ENCODE data around the gene BAZ2B.
"Not testable (repeated sequence)": the region's sequence is repeated elsewhere in the genome, so short reads cannot be mapped to it uniquely, and the experiment has no call there.

The BAZ2B gene

DNA sequence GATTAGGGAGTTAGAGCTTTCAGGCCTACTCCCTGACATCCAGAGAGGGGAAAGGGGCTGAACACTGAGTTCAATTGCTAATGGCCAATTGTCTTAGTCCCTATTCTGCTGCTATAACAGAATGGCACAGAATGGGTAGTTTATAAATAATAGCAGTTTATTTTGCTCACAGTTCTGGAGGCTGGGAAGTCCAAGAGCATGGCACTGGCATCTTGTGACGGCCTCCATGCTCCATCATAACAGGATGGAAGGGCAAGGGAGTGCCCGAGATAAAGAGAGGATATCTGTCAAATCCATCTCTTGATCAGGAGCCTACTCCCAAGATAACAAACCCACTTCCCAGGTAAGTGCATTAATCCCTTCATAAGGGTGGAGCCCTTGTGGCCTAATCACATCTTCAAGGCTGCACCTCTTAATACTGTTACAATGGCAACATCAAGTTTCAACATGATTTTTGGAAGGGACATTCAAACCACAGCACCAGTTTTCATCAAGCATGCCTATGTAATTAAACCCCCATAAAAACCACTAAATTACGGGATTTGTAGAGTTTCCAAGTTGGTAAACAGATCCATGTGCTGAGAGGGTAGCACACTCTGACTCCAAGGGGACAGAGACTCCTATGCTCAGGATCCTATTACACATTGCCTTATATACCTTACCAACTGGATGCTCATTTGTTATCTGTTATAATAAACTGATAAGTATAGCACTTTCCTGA, 44.6 kb downstream of the BAZ2B start:
- DNase-seq, result no peak

DNA sequence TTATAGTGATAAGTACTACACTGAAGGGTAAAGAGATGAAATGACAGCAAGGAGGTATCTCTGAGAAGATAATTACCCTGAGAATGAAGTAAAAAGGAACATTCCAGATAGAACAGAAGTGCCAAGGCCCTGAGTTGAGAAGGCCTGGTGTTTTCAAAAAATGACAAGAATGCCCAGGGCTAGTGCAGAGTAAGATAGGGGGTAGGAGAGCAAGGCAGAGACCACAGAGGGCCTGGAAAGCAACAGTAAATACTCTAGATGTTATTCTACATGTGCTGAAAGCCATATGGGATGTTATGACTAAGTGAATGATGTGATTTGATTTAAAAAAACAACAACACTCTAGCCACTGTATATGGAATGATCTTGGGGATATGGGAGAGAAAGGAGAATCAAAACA, 52.3 kb downstream of the BAZ2B start:
- DNase-seq, result no peak

DNA sequence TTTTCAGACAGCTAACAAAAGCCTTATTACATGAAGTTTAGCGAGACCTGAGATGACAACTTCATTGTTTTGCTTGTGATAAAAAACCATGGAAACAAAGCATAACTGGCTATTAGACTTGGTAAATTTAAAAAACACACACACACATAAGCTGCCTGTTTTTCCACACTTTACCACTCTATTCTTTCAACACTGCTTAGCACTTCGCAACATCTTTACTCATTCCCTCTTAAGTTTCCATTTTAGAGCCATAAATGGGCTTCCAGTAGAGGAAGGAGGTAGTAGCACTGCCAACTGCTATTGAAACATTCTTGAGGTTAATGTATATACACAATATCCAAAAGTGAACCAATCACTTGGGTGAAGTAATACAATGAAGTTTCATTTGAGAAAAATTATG, 54.1 kb downstream of the BAZ2B start:
- DNase-seq, result no peak

DNA sequence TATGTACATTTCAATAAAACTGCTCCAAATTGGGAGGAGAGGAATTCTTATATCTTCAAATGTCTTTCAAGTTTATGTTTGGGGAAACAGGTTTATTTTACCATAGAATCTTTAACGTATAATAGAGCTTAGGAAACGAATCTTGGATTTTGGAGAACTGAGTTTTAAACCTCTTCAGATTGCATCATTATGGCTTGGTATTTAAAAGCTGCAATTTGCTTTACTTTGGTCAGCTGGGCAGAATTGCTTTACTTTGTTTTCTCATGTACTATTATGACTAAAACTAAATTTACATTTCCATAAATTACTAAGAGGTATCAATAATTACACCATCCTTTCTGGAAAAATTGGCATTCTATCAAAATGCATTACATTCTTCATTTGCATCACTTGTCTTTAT, 54.6 kb downstream of the BAZ2B start:
- no peak for DNase-seq

DNA sequence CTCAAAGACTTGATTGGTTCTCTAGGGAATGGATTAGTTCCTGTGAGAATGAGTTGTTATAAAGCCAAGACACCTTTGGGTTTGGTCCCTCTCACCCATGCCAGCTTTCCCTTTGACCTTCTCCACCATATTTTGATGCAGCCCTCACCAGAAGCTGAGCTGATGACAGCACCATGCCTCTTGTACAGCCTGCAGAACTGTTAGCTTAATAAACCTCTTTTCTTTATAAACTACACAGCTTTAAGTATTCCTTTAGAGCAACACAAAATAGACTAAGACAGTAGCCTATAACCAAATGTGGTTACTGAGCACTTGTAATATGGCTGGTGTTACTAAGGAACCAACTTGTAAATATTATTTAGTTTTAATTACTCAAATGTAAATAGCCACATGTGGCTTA, 55.1 kb downstream of the BAZ2B start:
- no peak for DNase-seq

DNA sequence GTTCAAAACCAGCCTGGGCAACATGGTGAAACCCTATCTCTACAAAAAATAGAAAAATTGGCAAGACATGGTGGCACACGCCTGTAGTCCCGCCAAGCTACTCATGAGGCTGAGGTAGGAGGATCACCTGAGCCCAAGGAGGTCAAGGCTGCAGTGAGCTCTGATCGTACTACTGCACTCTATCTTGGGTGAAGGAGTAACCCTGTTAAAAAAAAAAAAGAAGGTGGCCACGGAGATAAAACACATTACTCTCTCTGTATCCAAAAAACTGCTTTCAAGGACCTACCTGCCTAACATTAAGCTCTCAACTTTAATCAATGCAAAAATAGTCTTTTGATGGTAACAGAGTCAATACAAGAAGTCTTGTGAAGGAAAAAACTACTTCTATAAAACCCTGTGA, 57.3 kb downstream of the BAZ2B start:
- DNase-seq, result no peak

DNA sequence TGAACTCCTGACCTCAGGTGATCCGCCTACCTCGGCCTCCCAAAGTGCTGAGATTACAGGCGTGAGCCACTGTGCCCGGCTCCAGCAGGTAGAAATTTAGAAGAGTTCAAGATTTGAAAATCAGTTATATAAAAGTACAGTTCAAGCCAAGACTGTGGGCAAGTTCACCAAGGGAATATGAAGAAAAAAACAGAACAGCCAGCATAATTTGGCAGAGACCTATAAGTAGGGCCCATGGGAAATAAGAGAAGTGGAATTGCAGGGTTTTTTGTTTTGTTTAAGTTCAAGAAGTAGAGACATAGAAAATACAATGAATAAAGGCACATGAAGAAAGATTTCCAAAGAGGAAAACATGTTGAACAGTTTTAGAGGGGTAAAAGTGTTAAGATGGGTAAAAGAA, 57.9 kb downstream of the BAZ2B start:
- DNase-seq, result no peak

DNA sequence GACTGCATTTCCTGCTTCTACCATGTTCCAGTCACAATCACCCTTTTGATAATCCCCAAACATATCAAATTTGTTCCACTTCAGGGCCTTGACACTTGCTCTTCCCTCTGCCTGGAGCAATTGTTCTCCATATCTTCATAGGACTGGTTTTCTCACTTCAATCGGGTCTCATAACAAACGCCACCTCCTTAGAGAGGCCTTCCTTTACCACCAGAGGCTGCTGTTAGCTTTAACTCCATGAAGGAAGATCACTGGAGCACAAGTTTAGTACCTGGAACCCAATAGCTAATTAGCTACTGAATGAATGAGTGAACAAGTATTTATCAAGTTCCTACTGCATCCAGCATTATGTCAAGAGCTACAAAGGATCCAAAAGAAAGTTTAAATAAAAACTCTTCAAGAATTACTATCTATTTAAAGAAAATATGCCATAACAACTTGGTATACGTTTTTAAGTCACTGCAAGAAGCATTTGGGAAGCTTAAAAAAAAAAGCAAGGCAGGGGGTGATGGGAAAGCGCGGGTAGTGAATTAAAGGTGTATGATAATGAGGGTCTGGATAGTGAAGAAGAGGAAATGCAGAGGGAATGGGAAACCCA, 58.8 kb downstream of the BAZ2B start:
- DNase-seq, result no peak

DNA sequence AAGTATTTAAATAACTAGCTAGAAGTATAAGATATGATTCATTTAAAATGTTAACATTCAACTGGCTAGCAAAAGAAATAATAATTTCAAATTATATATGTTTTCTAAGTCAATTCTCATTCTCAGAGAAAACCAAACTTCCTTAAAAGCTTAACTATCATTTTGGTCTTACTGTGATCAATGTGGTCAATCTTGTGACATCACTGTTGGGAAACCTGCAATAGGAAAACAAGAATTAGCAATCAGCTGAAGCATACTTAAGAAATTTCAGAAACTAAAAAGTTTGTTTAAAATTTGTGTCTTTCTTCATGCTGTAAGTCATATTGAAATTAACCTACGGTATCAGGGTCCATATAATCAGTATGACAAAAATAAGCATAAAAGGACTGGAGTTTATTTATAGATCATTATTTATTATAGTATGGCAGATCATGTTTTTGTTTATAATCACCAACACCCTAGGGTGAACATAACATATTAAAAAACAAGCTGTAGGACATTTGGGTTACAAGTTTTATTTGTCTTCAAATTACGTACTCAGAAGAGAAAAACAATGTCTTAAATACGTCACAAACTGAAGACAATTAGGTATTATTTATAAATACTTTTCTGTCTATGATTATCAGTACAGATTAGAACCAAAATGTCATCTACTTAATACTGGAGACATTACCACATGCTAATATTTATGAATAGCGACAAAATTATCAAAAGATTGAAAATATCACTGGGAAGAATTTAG, 60.5 kb downstream of the BAZ2B start:
- no peak for DNase-seq

DNA sequence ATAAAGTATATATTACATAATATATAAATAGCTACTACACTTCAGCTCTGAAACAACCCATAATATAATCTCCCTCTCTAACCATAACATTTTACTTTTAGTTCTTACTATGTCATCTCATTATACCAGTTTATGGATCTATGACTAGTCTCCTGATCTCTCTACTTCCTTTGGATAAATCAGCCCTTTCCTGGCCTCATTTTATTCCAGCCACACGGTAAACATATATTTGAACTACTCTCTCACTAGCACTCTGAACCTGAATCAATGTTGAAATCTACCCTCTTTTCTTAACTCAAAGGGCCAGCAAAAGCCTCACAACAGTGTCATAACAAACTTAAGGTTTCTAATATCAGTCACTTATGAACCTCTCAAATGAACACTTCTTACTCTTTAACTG, 62.6 kb downstream of the BAZ2B start:
- no peak for DNase-seq

DNA sequence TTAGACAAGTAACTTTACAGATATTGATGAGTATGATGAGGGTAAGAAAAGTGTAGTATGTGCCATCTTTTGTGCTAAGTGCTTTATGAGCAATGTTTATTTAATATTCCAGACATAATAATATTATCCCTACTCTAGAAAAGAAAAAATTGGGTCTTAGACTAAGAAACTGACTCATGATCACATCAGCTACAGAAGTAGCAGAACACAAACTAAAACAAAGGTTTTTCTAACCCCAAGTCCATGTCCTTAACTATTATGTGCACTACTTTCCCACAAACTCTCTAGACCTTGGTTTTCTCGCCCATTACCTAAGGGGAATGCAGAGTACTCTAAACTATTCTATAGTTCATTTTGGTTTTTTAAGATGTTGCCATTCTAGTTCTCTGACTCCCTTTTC, 64.5 kb downstream of the BAZ2B start:
- no peak for DNase-seq

DNA sequence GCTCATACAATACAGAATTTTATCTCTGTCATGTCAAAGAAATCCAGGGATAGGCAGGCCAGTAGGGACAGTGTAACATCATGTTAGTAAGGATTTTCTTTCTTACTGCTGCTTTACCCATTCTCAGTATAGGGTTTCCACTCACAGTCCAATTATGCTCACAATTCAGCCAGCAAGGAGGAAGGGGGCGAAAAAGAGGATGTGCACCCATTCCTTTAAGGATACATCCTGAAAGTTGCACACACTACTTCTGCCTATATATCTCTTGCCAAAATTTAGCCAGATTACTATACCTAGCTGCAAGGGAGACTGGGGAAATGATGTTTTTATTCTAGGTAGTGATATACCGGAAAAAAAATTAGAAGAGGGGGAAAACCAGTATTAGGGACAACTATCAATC, 66.1 kb downstream of the BAZ2B start:
- no peak for DNase-seq

DNA sequence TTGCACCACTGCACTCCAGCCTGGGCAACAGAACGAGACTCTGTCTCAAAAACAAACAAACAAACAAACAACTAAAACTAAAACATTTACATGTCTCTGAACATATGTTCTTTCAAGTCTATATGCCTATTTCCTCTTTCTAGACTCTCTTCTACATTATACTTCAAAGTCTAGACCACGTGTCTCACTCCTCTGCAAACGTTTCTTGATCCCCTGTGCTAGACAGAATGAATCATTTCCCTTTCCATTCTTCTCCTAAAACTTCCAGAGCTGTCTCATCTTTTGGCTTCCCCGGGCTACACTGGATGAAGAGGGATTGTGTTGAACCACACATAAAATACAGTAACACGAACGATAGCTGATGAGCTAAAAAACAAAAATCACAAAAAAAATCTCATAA, 67.1 kb downstream of the BAZ2B start:
- no peak for DNase-seq

DNA sequence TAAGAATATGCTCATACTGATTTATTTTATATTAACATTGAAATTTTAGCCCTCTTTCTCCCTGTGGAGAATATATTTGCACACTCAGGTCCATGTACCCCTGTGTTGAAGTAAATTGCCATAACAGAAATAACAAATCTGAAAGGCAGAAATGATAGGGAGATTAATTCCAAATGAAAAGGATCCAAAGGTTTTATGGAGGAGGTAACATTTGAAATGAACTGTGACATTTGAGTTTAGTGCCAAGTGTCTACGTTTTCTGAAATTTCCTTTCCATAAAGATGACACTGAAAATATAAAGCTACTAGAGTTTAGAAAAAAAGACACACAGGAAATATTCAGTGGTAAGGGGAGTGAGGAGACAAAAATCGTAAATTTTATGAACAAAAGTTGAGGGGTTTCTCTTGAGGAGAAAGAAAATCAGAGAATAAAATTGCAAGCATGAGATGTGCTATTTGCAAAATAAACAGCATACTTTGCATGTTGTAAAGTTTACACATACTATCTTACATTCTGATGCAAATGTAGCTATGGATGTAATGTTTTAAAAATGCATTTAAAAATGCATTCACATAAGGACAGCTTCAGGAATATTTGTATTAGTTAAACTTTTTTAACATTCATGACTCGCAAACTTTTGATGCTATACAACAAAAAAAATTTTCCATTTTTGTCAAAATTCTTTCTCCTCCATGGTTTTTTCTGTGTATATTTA, 69.5 kb downstream of the BAZ2B start:
- no peak for DNase-seq

DNA sequence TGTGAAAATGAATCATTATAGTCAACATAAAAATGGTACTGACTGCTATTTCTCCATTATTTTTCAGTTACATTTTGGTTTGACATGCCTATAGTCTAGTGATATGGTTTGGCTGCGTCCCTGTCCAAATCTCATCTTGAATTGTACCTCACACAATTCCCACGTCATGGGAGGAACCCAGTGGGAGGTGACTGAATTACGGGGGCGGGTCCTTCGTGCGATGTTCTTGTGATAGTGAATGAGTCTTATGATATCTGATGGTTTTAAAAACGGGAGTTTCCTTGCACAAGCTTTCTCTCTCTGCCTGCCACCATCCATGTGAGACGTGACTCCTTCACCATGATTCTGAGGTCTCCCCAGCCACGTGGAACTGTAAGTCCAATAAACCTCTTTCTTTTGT, 70.3 kb downstream of the BAZ2B start:
- DNase-seq, result no peak

DNA sequence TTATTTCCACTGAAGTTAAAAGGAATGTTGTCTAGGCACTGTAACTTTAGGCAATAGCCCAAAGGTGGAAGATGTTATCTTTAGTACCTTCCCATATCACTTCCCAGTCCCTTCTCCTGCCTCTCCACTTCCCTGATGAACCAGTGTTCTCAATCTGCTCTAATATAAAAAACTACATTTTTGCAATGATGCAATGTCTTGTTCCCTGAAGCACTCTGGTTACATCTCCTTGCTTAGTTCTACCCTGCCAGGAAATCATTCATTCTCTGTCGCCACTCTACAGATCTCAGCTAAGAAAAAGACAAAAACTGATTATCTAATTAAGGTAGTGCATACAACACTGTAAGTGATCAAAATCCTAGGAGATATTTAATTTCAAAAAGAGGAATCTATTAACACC, 71.3 kb downstream of the BAZ2B start:
- DNase-seq, result no peak

DNA sequence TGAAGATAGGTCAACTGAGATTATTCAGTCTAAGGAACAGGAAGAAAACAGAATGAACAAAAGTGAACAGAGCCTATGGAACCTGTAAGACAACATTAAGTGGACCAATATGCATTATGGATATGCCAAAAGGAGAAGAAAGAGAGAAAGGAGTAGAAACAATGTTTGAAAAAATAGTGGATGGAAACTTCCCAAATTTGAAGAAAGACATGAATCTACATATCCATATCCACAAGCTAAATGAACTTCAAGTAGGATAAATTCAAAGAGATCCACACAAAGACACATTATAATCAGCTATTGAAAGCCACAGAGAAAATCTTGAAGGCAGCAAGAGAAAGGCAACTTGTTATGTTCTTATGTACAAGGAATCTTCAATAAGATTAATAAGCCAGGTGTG, 74.2 kb downstream of the BAZ2B start:
- DNase-seq, result no peak

DNA sequence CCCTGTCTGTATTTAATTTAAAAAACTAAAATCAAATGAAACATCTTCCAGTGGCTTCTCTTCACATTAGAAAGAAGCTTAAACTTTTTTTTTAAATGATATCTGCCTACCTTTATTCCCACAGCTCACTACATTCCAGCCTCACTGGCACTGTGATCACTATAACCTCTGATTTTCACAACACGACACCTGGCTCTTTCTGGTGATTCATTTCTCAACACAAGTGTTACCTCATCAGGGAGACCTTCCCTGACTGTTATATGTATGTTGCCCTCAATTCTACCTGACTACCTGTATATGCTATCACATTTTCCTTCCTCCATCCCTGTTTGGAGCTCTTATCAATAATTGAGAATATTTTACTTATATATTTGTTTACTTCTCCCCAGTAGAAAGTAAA, 76.6 kb downstream of the BAZ2B start:
- DNase-seq, result no peak

DNA sequence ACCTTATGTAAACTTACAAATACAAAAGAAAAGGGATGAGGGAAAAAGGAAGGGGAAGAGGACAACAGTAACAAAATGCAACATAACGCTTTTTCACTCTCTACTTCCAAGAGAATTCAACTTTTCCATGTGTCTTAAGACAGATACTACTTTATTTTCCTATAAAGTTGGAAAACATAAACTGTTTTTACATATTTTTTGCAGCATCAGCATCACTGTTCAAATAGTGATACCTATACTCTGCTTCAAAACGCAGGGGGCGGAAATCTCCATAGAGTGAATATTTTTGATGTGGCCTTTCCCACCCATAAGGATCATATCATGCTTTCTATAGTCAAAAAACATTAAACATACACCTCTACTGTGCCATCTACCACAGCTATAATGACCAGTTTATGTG, 77.5 kb downstream of the BAZ2B start:
- no peak for DNase-seq

DNA sequence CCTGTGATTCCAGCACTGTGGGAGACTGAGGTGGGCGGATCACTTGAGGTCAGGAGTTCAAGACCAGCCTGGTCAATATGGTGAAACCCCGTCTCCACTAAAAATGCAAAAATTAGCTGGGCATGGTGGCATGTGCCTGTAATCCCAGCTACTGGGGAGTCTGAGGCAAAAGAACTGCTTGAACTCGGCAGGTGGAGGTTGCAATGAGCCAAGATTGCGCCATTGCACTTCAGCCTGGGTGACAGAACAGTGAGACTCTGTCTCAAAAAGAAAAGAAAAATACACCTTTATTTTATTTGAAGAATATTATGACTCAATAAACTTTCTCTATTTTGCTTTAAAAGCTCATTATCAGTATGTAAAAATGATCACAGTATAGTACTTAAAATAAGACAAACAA, 81.1 kb downstream of the BAZ2B start:
- not testable (repeated sequence) for DNase-seq

DNA sequence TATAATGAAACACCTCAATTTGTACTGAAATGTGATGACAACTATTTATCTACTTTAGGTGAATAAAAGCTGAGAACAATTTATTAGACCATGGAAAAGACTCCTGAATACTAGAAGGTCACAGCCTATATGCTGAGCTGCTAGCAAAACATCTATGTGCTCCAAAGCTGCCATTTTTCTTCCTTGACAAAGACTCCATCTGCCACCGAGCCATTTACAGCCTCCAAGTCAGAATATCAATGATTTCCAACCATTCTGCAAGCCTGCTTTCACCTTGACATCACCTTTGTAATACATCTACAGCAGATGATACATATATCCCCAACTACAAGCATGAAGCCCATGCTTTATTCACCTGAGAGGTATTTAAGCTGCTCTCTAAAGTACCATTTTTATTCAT, 84.9 kb downstream of the BAZ2B start:
- no peak for DNase-seq

DNA sequence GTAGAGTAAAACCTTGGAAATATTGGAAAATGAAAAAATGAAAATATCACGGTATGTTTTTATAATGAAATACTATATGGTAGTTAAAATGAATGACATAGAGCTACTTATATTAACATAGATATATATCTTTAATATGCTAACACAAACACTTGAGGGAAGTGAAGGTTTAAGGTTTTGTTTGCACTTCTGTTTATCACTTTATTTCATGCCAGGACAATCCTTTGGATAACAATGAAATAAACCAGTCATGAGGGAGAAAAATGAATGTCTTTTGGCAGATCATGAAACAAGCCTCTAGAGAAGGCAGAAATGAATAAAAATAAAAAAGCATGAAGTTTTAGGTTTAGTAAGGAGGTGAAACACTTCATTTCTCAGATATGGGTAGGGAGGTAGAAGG, 89.9 kb downstream of the BAZ2B start:
- no peak for DNase-seq

DNA sequence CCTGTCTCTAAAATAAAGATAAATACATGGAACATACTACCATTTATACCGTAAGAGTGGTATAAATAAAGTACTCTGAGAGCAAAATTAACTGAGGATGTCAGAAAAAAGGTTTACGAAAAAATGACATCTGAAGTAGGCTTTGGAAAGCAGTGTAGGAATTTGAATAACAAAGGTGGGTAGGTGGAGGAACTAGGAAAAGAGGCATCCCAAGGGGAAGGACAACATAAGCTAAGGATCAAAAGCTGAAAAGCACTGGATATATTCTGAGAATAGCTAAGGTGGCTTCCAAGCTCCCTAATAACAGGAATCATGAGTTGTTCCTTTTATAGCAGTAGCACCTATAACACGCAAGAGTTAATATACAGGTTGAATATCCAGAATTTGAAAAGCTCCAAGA, 91.3 kb downstream of the BAZ2B start:
- DNase-seq, result no peak

DNA sequence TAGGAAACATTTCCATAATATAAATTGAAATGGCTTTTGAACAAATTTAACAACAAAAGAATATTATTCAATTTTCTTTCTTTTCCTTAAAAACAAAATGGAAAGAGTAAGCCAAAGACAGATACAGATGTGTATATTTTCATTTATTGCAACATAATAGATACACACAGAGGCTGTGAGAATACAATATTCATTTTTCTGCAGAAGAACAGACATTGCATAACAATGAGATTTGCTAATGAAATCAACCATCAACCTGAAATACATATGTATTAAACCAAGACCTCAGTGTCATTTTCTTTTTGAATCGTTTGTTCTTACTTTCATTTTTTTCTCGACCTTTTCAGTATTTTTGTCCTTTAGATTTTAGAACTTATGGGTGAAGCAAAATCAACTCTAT, 95.1 kb downstream of the BAZ2B start:
- DNase-seq, result no peak
